HG03342 (cell line): ENCODE data around the gene SREBF1.

Experiments used
- ATAC-seq: cut with Tn5 transposase; IDR thresholded peaks from one replicate; pipeline ENCODE4 v1.9.1; 2021; ENCODE audit warnings: mild to moderate bottlenecking, moderate library complexity; ENCODE audit not compliant: unreplicated experiment

SREBF1 gene

DNA sequence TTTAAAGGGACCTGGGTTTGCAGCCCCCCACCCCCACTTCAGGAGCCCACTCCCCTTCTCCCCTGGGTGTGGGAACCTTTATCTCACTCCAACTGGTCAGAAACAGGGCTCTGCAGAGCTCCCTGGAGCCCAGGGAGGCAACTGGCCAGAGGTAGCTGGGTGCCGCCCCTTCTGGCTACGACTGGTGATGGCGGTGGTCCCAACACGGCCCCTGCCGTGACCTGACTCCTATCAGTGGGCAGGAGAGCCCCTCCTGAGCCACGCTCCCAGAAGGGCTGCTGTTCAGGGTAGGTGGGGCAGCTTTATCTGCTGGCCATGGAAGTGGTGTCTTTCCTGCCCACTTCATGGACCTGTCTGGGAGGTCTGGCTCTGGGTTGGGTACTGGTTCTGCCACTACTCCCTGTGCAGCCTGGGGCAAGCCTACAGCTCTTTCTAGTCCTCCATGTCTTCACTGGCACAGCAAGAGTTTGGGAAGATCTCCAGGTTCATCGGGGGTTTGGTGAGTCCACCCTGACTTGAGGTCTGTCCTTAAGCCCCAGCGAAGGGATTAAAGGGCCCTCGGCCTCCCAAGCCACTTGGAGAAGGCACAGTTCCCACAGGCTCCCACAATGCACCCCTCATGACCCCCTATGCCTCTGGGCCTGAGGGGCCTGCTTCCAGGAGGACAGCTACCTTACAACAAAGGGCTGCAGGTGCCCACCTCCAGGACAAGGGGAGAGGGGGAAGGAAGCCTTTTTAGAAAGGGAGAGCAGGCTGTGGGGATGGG, 5.5 kb upstream of the SREBF1 start:
- no peak for ATAC-seq

DNA sequence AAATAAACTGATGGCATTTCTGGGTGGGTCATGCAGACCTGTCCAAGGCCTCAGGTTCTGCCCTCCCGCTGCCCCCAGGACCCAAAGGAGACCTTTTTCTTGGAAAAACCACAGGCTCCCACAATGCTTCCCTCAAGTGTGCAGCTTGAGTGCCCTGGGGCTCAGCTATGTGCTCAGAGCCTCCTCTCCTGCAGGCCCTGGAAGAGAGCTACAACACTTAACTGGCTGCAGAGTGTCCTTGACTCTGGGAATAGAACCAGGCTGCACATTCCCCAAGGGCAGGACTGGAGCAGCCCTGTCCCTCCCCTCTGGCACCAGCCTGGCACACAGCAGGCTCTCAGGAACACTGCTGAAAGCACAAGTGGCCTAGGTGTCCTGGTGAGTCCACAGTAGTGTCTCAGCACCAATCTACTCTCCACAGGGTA, 4.8 kb upstream of the SREBF1 start:
- no peak for ATAC-seq

DNA sequence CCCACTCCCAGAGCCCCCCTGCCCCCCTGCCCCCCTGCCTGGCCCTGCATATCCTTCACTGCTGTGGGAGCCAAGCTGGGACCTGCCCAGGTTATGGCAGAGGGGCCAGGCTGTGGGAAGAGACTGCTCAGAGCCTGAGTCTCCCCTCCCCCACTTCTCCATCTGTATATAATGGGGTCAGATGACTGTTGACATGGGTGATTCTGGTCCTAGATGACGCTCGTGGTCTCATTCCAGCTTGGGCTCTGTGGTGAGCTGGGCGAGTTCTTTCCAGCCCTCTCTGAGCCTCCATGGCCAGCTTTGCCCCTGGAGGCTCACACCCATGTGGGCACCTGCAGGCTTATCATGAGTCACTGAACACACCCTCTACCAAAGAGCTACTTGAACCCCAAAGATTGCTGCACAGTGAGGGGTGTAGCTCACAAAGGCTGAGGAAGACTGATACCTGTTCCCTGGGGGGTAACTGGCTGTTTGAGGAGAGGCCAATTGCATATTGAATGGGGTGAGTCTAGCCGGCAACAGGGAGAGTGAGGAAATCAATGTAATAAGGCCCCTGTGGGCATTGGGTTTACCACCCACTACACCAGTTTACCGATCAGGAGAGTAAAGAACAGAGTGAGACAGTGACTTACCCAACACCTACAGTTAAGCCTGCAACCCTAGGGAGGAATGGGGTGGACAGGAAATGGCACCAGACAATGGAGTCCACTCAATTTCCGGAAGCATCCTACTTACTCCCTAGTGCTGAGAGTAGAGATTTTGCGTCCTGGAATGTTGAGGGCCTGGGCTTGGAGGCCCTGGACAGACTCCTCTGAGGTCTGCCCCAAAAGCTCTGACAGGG, 4.2 kb upstream of the SREBF1 start:
- ATAC-seq, result no peak

GRCh38 chr17:17839791-17840707, 3.3 kb upstream of the SREBF1 start:
- peak; percentile 51 for ATAC-seq

GRCh38 chr17:17837966-17838962, 1.5 kb upstream of the SREBF1 start:
- ATAC-seq, result no peak

GRCh38 chr17:17837380-17837821, 615 bp upstream of the SREBF1 start:
- no peak for ATAC-seq

DNA sequence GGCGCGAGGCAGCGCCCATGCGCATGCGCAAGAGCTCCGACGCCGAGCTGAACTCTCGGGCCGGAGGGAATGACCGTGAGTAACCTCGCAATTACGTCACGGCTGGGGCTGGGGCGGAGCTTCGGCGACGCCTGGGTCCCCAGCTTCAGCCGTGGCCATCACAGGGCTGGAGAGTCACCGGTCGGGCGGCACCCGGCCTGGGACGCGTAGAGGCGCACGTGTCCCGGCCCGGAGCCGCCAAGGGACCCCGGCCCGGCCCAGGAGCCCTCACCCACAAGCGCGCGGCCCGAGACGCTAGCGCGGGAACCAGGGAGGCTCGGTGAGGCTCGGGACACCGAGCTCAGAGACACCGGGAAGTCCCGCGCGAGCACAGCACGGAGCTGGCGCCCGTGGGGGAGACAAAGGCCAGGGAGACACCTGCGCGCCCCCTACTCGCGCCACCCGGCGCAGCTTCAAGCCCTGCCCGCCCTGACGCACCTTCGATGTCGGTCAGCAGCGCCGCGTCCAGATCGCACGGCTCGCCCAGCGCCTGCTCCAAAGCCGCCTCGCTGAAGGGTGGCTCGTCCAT, 452 bp downstream of the SREBF1 start:
- ATAC-seq, result peak; percentile 53

GRCh38 chr17:17835415-17836249, 1.2 kb downstream of the SREBF1 start:
- ATAC-seq, result no peak

GRCh38 chr17:17834974-17835373, 1.8 kb downstream of the SREBF1 start:
- ATAC-seq, result no peak

- ATAC-seq, result no peak
These were observed 3.0 kb downstream of the SREBF1 start for GRCh38 chr17:17833658-17834357.

DNA sequence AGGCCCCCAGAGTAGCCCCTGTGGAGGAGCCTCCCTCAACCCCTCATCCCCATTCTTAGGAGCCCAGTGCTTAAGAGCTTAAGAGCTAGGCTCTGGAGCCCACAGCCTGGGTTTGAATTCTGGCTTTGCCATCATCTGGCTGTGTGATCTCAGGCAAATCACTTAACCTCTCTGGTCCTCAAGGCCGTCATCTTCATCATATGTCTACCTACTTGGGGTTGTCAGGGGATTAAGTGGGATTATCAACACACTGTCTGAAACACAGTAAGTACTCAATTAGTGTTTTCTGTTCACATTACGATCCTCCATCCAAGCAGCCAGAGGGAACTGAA, 4.8 kb downstream of the SREBF1 start:
- no peak for ATAC-seq

DNA sequence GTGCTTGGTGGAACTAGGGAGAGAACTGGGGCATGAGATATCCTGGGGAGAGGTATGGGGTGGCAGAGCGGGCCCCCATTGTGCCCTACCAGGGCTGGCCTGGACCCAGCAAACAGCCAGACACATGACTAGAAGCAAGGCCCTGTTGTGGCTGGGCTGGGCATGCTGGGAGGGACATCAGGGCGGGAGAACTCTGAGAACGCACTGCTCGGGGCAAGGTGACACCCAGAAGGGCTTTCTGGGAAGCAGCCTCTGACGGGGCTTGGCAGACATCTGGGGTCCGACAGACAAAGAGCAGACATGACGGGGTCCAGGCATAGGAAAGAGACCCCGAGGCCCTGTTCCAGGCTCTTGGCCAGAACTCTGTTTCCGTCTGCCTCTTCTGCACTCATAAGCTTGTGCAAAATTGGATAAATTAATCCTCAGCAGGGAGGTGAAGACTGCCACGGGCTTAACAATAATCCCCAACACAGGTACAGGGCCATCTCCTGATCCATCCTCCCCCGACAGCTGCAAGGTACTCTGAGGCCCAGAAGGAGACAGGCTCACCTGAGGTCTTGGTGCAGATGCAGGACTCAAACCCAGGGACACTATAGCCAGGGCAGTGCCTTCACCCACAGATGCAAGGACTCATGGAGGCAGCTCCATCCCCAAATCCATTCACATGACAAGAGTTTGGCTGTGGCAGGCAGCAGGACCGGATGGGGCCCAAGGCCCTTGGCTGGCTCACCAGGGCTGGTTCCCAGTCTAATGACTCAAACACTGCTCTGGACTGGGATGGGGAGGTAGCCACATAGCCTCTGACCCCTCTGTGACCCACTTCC, 5.4 kb downstream of the SREBF1 start:
- ATAC-seq, result no peak

DNA sequence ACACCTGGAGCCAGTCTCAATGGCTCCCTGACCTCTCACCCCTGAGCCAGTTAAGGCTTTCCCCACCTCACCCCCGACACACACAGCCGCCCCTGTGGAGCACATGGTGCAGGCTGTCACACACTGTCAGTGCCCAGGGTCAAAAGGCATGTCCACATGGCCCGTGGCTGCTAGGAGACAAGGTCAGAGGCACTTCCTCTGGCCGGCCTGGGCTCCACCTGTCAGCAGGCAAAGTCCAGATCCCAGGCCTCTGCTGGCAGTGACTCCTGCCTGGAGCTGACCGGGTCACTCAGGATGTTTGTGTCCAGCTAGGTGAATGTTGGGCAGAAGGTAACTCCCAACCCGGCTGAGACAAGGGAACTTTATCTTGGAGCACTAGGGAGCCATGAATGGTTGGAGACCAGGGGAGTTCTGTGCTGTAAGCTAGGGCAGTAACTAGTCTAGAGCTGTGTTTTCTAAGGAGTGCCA, 6.0 kb downstream of the SREBF1 start:
- ATAC-seq, result no peak

- no peak for ATAC-seq
These were observed 6.6 kb downstream of the SREBF1 start for GRCh38 chr17:17830269-17830567.

DNA sequence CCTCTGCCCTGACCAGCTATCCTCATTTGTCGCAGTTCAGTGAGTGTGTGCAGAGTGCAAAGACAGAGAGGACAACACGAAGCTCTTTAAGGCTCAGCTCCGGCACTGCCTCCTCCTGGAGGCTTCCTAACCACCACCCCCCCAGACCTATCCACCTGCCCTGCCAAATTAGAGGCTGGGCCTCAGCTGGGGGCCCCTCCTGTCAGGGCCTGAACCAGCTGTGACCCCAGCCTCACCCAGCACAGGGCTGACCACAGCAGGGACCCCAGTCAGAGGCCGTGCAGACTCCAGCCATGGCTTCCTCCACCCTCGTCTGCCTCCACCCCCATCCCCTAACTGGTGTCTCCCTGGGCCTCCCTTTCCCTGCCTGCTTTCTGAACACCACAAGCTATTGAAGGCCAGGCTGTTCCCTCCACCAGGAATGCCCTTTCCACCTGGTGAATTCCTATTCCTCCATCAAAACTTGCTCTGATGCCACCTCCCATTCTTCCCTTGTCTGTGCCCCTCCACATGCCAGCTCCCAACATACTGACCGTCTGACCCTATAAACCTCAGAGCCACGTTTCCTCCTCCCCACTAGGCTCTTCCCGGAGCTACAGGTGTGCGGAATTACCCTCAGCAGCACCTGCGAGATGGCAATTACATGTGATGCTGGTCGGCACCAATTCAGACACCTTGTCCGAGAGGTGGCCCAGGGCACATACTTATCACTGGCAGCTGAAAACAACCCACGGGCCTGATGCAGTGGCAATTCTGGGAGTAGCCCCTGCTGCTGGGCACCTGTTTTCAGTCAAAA, 8.8 kb downstream of the SREBF1 start:
- no peak for ATAC-seq

DNA sequence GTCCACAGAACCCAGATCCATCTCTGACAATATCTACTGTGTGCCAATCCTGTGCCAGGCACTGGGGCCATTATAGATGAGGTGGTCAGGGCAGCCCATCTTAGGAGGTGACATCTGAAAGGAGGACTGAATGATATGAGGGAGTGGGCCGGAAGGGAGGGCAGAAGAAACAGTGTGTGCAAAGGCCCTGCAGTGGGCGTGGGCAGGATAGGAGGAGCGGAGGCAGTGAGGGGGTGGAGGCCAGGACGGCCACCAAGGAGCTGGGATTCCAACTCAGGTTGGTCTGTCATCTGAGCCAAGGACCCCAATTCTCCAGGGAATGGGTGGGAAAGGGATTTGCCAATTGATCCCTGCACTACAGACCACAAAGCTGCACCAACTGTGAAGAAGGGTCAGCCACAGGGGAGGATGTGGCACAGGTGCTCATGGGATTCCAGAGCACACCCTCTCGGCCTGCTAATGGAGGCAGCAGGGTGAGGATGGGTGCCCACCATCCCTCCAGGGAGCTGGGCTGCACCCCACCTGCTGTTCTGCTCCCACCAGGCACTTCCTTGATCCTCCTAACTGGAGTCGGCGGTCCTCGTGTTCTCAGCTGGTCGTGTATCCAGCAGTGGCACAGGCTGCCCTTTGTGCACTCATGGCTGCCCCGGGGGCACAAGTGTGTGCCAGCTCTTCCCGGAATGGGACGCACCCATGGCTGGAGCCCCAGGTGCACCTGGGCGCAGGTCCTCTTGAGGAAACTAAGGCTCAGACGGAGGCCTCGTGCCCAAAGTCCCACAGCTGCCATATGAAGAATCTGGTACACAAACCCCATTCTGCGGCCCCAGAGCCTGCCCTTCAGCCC, 9.6 kb downstream of the SREBF1 start:
- no peak for ATAC-seq
